HepG2 (cell line): ENCODE measurements around the gene SERTAD2. TPM values are rescaled to one million over a fixed set of nuclear protein-coding genes. Genes with fewer than 3 reads are reported as not detected.

Experiments
- ATAC-seq: fragments of 200-7000 bp; cut with Tn5 transposase; 3 replicates; pipeline ENCODE4 v1.9.1; 2020; ENCODE audit warnings: mild to moderate bottlenecking, moderate library complexity
- BruUV-seq: library from RNA; stranded (reverse); fragments of 400-500 nt; replicated peaks from 2 replicates; lab custom pipeline; 2021; lab: Mats Ljungman, UMichigan
- CTCF ChIA-PET: fragments of 300-600 bp; formaldehyde crosslinking; extraction: SDS; loops from one replicate; lab custom pipeline; 2021; ENCODE audit warnings: low total read pairs, inconsistent platforms, low intra/inter-chr PET ratio; lab: Yijun Ruan, JAX
- POLR2A ChIA-PET: fragments of 350-600 bp; sonication (Branson Sonifier 250); formaldehyde crosslinking; loops from one replicate; lab custom pipeline; 2020; ENCODE audit warnings: antibody characterized with exemption, inconsistent platforms; lab: Yijun Ruan, JAX
- DNase-seq: peaks from one replicate; pipeline ENCODE4 v3.0.0-alpha.2; 2015; ENCODE audit warnings: low spot score
- FAIRE-seq: peaks from 3 replicates; lab custom pipeline; 2011; peaks lifted over from hg19 to GRCh38; lab: Jason Lieb, UNC
- H2AFZ ChIP-seq: one replicate; pipeline ENCODE4 v1.6.1; 2011; ENCODE audit warnings: low read length, inconsistent platforms
- H3K27ac ChIP-seq: fragments of 300-600 bp; 3 replicates; pipeline ENCODE4 v1.8.0; 2011; ENCODE audit warnings: mixed run types, mild to moderate bottlenecking, mixed read lengths, low read length, inconsistent platforms; ENCODE audit not compliant: insufficient read depth; ENCODE audit errors: extremely low read length
- H3K27me3 ChIP-seq, 2 experiments: fragments of 200-600 bp in 1 of 2; 2 replicates in 1 of 2; 3 replicates in 1 of 2; pipeline versions ENCODE4 v1.6.0 to v1.8.0; 2011; ENCODE audit warnings: low read length in 2 of 2, mild to moderate bottlenecking in 2 of 2, moderate library complexity in 2 of 2, inconsistent platforms in 1 of 2; ENCODE audit not compliant: insufficient read depth in 2 of 2, control insufficient read depth in 1 of 2
- H3K36me3 ChIP-seq, 2 experiments: fragments of 200-600 bp in 1 of 2; replicated peaks in 1 of 2; 2 replicates in 1 of 2; 3 replicates in 1 of 2; pipeline versions ENCODE4 v1.5.1 to v1.8.0; 2011; ENCODE audit warnings: low read length in 2 of 2, inconsistent platforms in 1 of 2; ENCODE audit not compliant: insufficient read depth in 2 of 2, control insufficient read depth in 1 of 2
- H3K4me1 ChIP-seq: 2 replicates; pipeline ENCODE4 v1.5.1; 2012; ENCODE audit warnings: low read length, inconsistent platforms; ENCODE audit not compliant: insufficient read depth
- H3K4me2 ChIP-seq: 2 replicates; pipeline ENCODE4 v1.6.0; 2011; ENCODE audit warnings: low read depth, low read length, inconsistent platforms
- H3K4me3 ChIP-seq, 3 experiments: fragments of 200-600 bp in 1 of 3; sonication (generic), shearing (Covaris generic) in 1 of 3; replicated peaks in 1 of 3; 2 replicates each; pipeline ENCODE4 v1.5.1; 2011 to 2016; ENCODE audit warnings: low read length in 3 of 3, inconsistent platforms in 2 of 3, low read depth in 2 of 3, mild to moderate bottlenecking in 2 of 3, control low read depth in 1 of 3, mixed read lengths in 1 of 3; ENCODE audit not compliant: insufficient read depth in 1 of 3
- H3K79me2 ChIP-seq: one replicate; pipeline ENCODE4 v1.6.1; 2011; ENCODE audit warnings: low read length, inconsistent platforms; ENCODE audit not compliant: insufficient read depth
- H3K9ac ChIP-seq: 2 replicates; pipeline ENCODE4 v1.6.0; 2011; ENCODE audit warnings: mild to moderate bottlenecking, low read depth, low read length, inconsistent platforms; ENCODE audit not compliant: insufficient read depth
- H3K9me3 ChIP-seq: 2 replicates; pipeline ENCODE4 v1.5.1; 2012; ENCODE audit warnings: mild to moderate bottlenecking, low read length
- H4K20me1 ChIP-seq: 2 replicates; pipeline ENCODE4 v1.6.0; 2011; ENCODE audit warnings: inconsistent platforms, mild to moderate bottlenecking, low read length, moderate library complexity; ENCODE audit not compliant: insufficient read depth
- ARID5B ChIP-seq: IDR thresholded peaks from 2 replicates; pipeline ENCODE4 v1.4.0; 2020; ENCODE audit warnings: mild to moderate bottlenecking, missing genetic modification reagents
- CCAR2 ChIP-seq: fragments of 200-400 bp; formaldehyde crosslinking; optimal IDR thresholded peaks from 2 replicates; pipeline ENCODE3; 2018; ENCODE audit warnings: low read depth, mild to moderate bottlenecking, low read length, moderate library complexity
- CHD4 ChIP-seq: fragments of 200-600 bp; sonication (generic); IDR thresholded peaks from 2 replicates; pipeline ENCODE4 v1.7.0; 2017; ENCODE audit warnings: mild to moderate bottlenecking, low read length, borderline replicate concordance
- DNMT1 ChIP-seq: sonication (generic); formaldehyde crosslinking; IDR thresholded peaks from 2 replicates; pipeline ENCODE4 v1.5.1; 2020; ENCODE audit warnings: mild to moderate bottlenecking, missing genetic modification reagents
- ETS1 ChIP-seq: sonication (generic); formaldehyde crosslinking; IDR thresholded peaks from 2 replicates; pipeline ENCODE4 v1.4.0; 2020; ENCODE audit warnings: missing genetic modification reagents
- HNF4G ChIP-seq, 2 experiments: sonication (generic) in 1 of 2; formaldehyde crosslinking in 1 of 2; IDR thresholded peaks; 2 replicates each; pipeline versions ENCODE4 v1.4.0 to v1.6.1; 2011 to 2020; ENCODE audit warnings: borderline replicate concordance in 2 of 2, low read depth in 2 of 2, mild to moderate bottlenecking in 2 of 2, low read length in 1 of 2, missing genetic modification reagents in 1 of 2, moderate library complexity in 1 of 2
- NFIC ChIP-seq: IDR thresholded peaks from 2 replicates; pipeline ENCODE4 v1.6.1; 2012; ENCODE audit warnings: mild to moderate bottlenecking, low read length, inconsistent platforms
- POLR2AphosphoS2 ChIP-seq: IDR thresholded peaks from 2 replicates; pipeline ENCODE4 v1.6.1; 2011; ENCODE audit warnings: low read depth, low read length, improper control_type of control experiment
- ZNF224 ChIP-seq: sonication (generic); formaldehyde crosslinking; IDR thresholded peaks from 2 replicates; pipeline ENCODE4 v1.5.0; 2020; ENCODE audit warnings: mild to moderate bottlenecking, missing genetic modification reagents
- ZNF362 ChIP-seq: sonication (generic); formaldehyde crosslinking; IDR thresholded peaks from 2 replicates; pipeline ENCODE4 v1.4.0; 2020; ENCODE audit warnings: missing genetic modification reagents, mild to moderate bottlenecking, borderline replicate concordance
- ZNF431 ChIP-seq: sonication (generic); formaldehyde crosslinking; IDR thresholded peaks from 2 replicates; pipeline ENCODE4 v1.9.0; 2022; ENCODE audit warnings: missing genetic modification reagents, low read depth, mild to moderate bottlenecking, borderline replicate concordance
- ZNF704 ChIP-seq: sonication (generic); formaldehyde crosslinking; IDR thresholded peaks from 2 replicates; pipeline ENCODE4 v1.8.1; 2023; ENCODE audit warnings: mild to moderate bottlenecking, inconsistent platforms, moderate library complexity, missing genetic modification reagents, borderline replicate concordance
- ZNF780A ChIP-seq: sonication (generic); formaldehyde crosslinking; IDR thresholded peaks from 2 replicates; pipeline ENCODE4 v1.8.0; 2022; ENCODE audit warnings: mild to moderate bottlenecking, missing genetic modification reagents, moderate library complexity
- WGBS: methylation state at CpG from one replicate; pipeline ENCODE4 v1.1.6; 2017; ENCODE audit warnings: low lambda C conversion rate; 5-methylcytosine and 5-hydroxymethylcytosine counted together
- in situ Hi-C: cut with HindIII; loops from 2 replicates; pipeline ENCODE4 v1.10.0; 2017; ENCODE audit warnings: low pct_unique_long_range_greater_than_20kb; ENCODE audit not compliant: extremely low pct_ligation_motif_present
- intact Hi-C: fragments of 100-400 bp; cut with micrococcal nuclease; formaldehyde crosslinking; loops from one replicate; pipeline ENCODE4 v1.10.0; 2022; ENCODE audit not compliant: unreplicated experiment
- polyA plus RNA-seq, 8 experiments: library from polyadenylated mRNA; depleted of rRNA in 3 of 8; stranded (reverse) in 7 of 8; unstranded in 1 of 8; fragments of >200 nt; fragmentation: Illumina TruSeq in 4 of 8; extraction: Trizol in 4 of 8; gene quantifications; 2 replicates each; pipeline versions ENCODE4 v1.2.1 to v1.2.3, GENCODE V29; 2011 to 2016; ENCODE audit warnings: low read depth in 4 of 8, missing spikeins in 1 of 8, mixed read lengths in 1 of 8; ENCODE audit not compliant: insufficient read depth in 1 of 8
- total RNA-seq, 5 experiments: library from RNA; depleted of rRNA; stranded (reverse); fragments of >200 nt; fragmentation: Illumina TruSeq; extraction: Trizol; gene quantifications; 2 replicates each; pipeline ENCODE4 v1.2.3, GENCODE V29; 2016; ENCODE audit warnings: low read depth in 1 of 5

Gene SERTAD2
- total and polyA plus RNA-seq, 2 of the 13 experiments (the other 11 are each of a cell fraction or from before 2014, with no cell fraction given) = 6.7 to 22.6 TPM

GRCh38 chr2:64649013-64649484, 4.7 kb downstream of the SERTAD2 start:
- Histone ChIP-seq H3K27me3 (no peaks in the 10 kb centered on the region; a peak in 1 of 5 replicates), H3K4me1 (peaks cover 76% of the 10 kb centered on the region), H3K4me3 (peak overlapping the region; percentile 47 to 89 (median 88)), H3K4me2 (peak overlapping the region; percentile 80), H2AFZ (no peak overlapping the region), H3K36me3 (no peaks in the 10 kb centered on the region), H3K27ac (peak overlapping the region; percentile 96), H3K9ac (peak overlapping the region; percentile 58; the same call in 1 of the 2 replicates), H3K79me2 (peaks cover 91% of the 10 kb centered on the region), H4K20me1 (peaks cover 88% of the 10 kb centered on the region), H3K9me3 (no peaks in the 10 kb centered on the region)
- FAIRE-seq (peak; percentile 59), DNase-seq (peak; percentile 65), ATAC-seq (peak; percentile 10)
- in situ Hi-C loops = loop anchor here (5.0 kb wide), 1 partner anchor 213 kb away; no protein-coding TSS in a partner anchor
- POLR2A ChIA-PET = interaction anchor here (1.0 to 9.0 kb wide), 10 partner anchors 9 to 215 kb away, joined by 3 to 282 read pairs (median 4); no protein-coding TSS in a partner anchor
- BruUV-seq = no TSS peak
- WGBS = 4% methylated on average over 6 of the region's 6 CpGs
- intact Hi-C loops = loop anchor here (1.0 to 5.0 kb wide), 2 partner anchors 42 to 217 kb away; no protein-coding TSS in a partner anchor
- CTCF ChIA-PET = no interaction called here
- TF ChIP-seq CHD4 = 0 out of 2 replicates have a peak, but pooled peaks have one; percentile 72
- no peak for TF ChIP-seq DNMT1 (CRISPR knock-in tag)
- peak; percentile 43; the same call in 1 of the 2 replicates for TF ChIP-seq NFIC
- TF ChIP-seq POLR2AphosphoS2 = no peak
- peak; percentile 70; the same call in 1 of the 2 replicates for TF ChIP-seq HNF4G (IDR thresholded peaks at IDR 0.05; ENCODE audit: borderline replicate concordance, low read depth, low read length)
- no peak for TF ChIP-seq HNF4G (CRISPR knock-in tag; IDR thresholded peaks at IDR 0.05; ENCODE audit: borderline replicate concordance, low read depth)
- no peak for TF ChIP-seq ZNF704 (CRISPR knock-in tag)
- 0 out of 2 replicates have a peak, but pooled peaks have one; percentile 32 for TF ChIP-seq ARID5B (CRISPR knock-in tag)
- TF ChIP-seq ETS1 (CRISPR knock-in tag) = no peak
- TF ChIP-seq ZNF362 (CRISPR knock-in tag) = no peak
- no peak for TF ChIP-seq CCAR2
- TF ChIP-seq ZNF431 (CRISPR knock-in tag) = no peak
- 0 out of 2 replicates have a peak, but pooled peaks have one; percentile 35 for TF ChIP-seq ZNF780A
- TF ChIP-seq ZNF224 (CRISPR knock-in tag) = no peak
